Stomach (tissue), 9 donors: ENCODE measurements around the gene EPB41L4B. TPM values are rescaled to one million over a fixed set of nuclear protein-coding genes. Genes with fewer than 3 reads are reported as not detected.

ENCODE experiments used
- DNase-seq, 2 donors: peaks; one replicate each; pipeline versions ENCODE4 v3.0.0 to v3.0.0-alpha.2; 2013 to 2019
- H3K27ac ChIP-seq, 5 donors: fragments of 200-600 bp in 4 of 5; sonication (generic) in 4 of 5; one replicate each; pipeline ENCODE4 v1.5.1; 2013 to 2019; ENCODE audit warnings: mild to moderate bottlenecking in 1 of 5, moderate library complexity in 1 of 5
- H3K27me3 ChIP-seq, 3 donors: fragments of 200-600 bp; sonication (generic); one replicate each; pipeline ENCODE4 v1.5.1; 2017 to 2019; ENCODE audit warnings: mixed run types in 1 of 3
- H3K36me3 ChIP-seq, 4 donors: fragments of 200-600 bp; sonication (generic); 1 replicate in 3 of 4; 2 replicates in 1 of 4; pipeline ENCODE4 v1.5.1; 2016 to 2019
- H3K4me1 ChIP-seq, 4 donors: fragments of 200-600 bp; sonication (generic); one replicate each; pipeline ENCODE4 v1.5.1; 2016 to 2019
- H3K4me3 ChIP-seq, 4 donors: fragments of 200-600 bp; sonication (generic) in 3 of 4; one replicate each; pipeline ENCODE4 v1.5.1; 2016 to 2019; ENCODE audit warnings: mild to moderate bottlenecking in 1 of 4
- H3K9me3 ChIP-seq, 4 donors: fragments of 200-600 bp; sonication (generic); one replicate each; pipeline ENCODE4 v1.5.1; 2016 to 2019
- EP300 ChIP-seq: sonication (generic); formaldehyde crosslinking; IDR thresholded peaks from one replicate; pipeline ENCODE4 v1.6.1; 2017; ENCODE audit warnings: antibody characterized with exemption
- POLR2A ChIP-seq, 4 donors: fragments of 450-650 bp; IDR thresholded peaks; one replicate each; pipeline ENCODE4 v1.6.1; 2016; ENCODE audit warnings: antibody characterized with exemption in 4 of 4, control low read depth in 2 of 4, mild to moderate bottlenecking in 1 of 4, moderate library complexity in 1 of 4
- POLR2AphosphoS5 ChIP-seq, 3 donors: sonication (generic); formaldehyde crosslinking; IDR thresholded peaks; one replicate each; pipeline ENCODE4 v1.6.1; 2016; ENCODE audit warnings: antibody characterized with exemption in 3 of 3
- WGBS, 5 donors: extraction: QIAGEN DNeasy Blood & Tissue Kit in 3 of 5; methylation state at CpG; one replicate each; pipeline versions ENCODE4 v1.1.5 to v1.1.7; 2013 to 2018; 5-methylcytosine and 5-hydroxymethylcytosine counted together
- intact Hi-C: fragments of 100-400 bp; cut with DNase I; formaldehyde crosslinking; loops from one replicate; pipeline ENCODE4 v1.15.1; 2023; ENCODE audit warnings: low total_unique reads
- polyA plus RNA-seq, 3 donors: library from polyadenylated mRNA; stranded (reverse); fragments of 200-250 nt; gene quantifications; one replicate each; pipeline ENCODE4 v1.2.3, GENCODE V29; 2013
- total RNA-seq, 5 donors: library from RNA; depleted of rRNA; stranded (reverse); fragments of >200 nt; gene quantifications; one replicate each; pipeline versions ENCODE4 v1.1.0 to v1.2.3, GENCODE V29; 2014 to 2016
- TF ChIP-seq, protein P1 (sequence below), 7 experiments: fragments of 450-650 bp in 4 of 7; fragments of 200-600 bp in 3 of 7; sonication (generic) in 3 of 7; IDR thresholded peaks; one replicate each; pipeline ENCODE4 v1.5.1; 2016 to 2019; ENCODE audit warnings: antibody characterized with exemption in 7 of 7, control low read depth in 2 of 7, mild to moderate bottlenecking in 1 of 7
- donor health status: healthy with polysubstance abuse.
- donor health status: Bipolar disorder and iron deficiency.
- donor health status: healthy.

Gene EPB41L4B
- total and polyA plus RNA-seq, 8 donors: 9.2 to 52.4 (median 24.4) TPM

DNA sequence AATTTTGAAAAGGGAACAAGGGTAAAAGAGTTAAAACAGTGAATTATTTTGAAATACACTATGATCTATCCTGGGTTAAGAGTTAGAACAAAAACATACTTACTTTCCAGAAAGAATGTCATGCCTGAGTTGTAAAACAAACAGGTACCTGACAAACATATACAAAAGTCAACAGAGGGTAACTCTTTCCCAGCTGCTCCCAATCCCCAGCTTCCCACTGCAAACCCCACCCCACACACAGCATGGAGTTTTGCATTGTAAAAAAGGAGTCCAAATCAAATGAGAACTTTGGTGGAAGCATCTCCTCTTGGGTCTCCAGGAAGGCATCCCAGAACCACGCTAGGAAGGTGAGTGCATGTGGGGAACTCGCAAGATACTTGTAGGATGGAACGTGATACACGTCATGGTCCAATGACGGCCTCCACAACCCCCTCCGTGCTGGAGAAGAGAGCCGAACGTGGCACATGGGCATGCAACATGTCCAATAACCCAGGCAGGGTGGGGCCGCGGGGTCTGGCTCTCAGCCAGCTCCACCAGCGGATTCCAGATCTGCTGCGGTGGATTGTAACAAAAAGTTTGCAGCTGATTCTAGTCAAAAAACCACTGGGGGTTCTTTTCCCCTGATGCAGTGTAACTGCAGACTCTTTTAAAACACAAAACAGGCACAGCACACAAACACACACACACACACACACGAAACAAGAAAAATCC, 55.8 kb downstream of the EPB41L4B start:
- 29 to 57% (median 40%) methylated on average over 13 of the region's 13 CpGs for WGBS, 5 donors
- no peak overlapping the region for H3K4me3 ChIP-seq

DNA sequence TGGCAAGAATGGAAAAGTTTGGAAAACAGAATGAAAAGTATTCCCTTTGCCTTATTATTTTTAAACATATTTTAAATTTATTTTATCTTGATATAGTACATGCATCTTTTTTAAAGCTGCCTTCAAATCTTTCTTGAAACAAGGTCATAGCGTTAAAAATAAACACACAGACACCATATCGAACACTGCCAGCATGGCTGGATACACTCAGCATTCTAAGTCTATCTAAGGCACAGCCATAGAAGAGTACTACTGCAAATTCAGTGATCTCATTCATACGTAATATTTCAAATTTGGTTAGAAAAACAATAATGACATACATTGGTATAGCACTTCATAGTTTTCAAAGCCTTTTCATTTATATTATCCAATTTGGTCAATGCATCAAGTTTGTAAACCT, 57.5 kb downstream of the EPB41L4B start:
- 84 to 93% (median 90%) methylated on average over 3 of the region's 3 CpGs for WGBS, 5 donors
- Histone ChIP-seq H3K27me3 (no peaks in the 10 kb centered on the region), H3K27ac (no peak overlapping the region), H3K4me3 (no peak overlapping the region), H3K9me3 (no peaks in the 10 kb centered on the region), H3K4me1 (peaks cover 0 to 12% (median 6%) of the 10 kb centered on the region in 4 donors), H3K36me3 (peaks cover 0 to 5% (median 0%) of the 10 kb centered on the region in 4 donors)
- TF ChIP-seq EP300 (no peak), POLR2A (IDR thresholded peaks at IDR 0.05) (no peak), POLR2AphosphoS5 (IDR thresholded peaks at IDR 0.05) (no peak)
- TF ChIP-seq, protein P1, sequence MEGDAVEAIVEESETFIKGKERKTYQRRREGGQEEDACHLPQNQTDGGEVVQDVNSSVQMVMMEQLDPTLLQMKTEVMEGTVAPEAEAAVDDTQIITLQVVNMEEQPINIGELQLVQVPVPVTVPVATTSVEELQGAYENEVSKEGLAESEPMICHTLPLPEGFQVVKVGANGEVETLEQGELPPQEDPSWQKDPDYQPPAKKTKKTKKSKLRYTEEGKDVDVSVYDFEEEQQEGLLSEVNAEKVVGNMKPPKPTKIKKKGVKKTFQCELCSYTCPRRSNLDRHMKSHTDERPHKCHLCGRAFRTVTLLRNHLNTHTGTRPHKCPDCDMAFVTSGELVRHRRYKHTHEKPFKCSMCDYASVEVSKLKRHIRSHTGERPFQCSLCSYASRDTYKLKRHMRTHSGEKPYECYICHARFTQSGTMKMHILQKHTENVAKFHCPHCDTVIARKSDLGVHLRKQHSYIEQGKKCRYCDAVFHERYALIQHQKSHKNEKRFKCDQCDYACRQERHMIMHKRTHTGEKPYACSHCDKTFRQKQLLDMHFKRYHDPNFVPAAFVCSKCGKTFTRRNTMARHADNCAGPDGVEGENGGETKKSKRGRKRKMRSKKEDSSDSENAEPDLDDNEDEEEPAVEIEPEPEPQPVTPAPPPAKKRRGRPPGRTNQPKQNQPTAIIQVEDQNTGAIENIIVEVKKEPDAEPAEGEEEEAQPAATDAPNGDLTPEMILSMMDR (IDR thresholded peaks at IDR 0.05): no peak
- DNase-seq: no peak
- intact Hi-C loops: no loop called here

More for the DNA sequence above, 55.8 kb downstream of the EPB41L4B start:
- intact Hi-C loops: no loop called here
- TF ChIP-seq POLR2AphosphoS5 (IDR thresholded peaks at IDR 0.05): no peak
- TF ChIP-seq POLR2A (IDR thresholded peaks at IDR 0.05): no peak
- no peak for TF ChIP-seq EP300
- TF ChIP-seq, protein P1 (IDR thresholded peaks at IDR 0.05): no peak
- DNase-seq: peak; percentile 55 to 71
- H3K4me1 ChIP-seq: peaks cover 0 to 12% (median 6%) of the 10 kb centered on the region in 4 donors
- H3K36me3 ChIP-seq: peaks cover 0 to 5% (median 0%) of the 10 kb centered on the region in 4 donors
- H3K27me3 ChIP-seq: no peaks in the 10 kb centered on the region
- H3K9me3 ChIP-seq: no peaks in the 10 kb centered on the region
- no peak overlapping the region for H3K27ac ChIP-seq

DNA sequence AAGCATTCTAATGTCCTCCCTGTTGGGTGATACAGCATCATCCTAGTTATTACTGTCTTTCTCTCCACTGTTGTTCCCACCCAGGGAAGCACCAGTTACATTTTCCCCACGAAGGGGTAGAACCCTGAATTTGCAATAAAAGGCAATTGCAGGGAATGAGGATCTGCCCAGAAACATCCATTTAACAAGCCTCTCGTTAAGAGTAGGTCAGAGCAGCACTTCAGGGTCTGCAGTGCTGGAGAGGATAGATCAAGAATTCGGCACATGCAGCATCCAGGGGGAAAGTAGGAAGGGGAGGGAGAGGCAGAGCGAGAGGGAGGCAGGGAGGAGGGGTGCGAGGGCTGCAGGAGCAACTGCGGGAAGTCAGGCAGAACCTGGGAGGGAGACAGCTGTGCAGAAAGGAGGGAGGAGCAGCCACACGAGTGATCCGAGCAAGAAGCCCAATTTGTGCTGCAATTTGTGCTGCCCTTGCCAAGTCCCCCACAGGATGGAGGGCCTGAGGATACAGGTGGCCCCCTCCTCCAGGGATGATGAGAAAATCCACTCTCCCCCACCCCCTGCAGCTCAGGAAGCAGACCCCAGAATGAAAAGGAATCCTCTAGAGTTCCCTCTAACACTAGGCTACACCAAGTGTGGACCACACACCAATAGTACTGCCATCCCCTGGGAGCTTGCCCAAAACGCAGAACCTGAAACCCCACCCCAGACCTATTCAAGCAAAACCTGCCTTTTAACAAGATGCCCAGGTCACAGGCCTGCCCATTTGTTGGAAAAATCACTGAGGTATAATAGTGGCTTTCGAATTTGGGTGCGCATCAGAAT, 62.2 kb downstream of the EPB41L4B start:
- no peak overlapping the region for H3K27ac ChIP-seq
- TF ChIP-seq POLR2AphosphoS5 (IDR thresholded peaks at IDR 0.05) (no peak), POLR2A (IDR thresholded peaks at IDR 0.05) (no peak), EP300 (no peak)
- TF ChIP-seq, protein P1 (IDR thresholded peaks at IDR 0.05): no peak
- H3K9me3 ChIP-seq: no peaks in the 10 kb centered on the region
- DNase-seq: peak in 1 of 2 donors; percentile 55
- peaks cover 0 to 16% (median 12%) of the 10 kb centered on the region in 4 donors for H3K4me1 ChIP-seq
- H3K4me3 ChIP-seq: no peak overlapping the region
- H3K27me3 ChIP-seq: no peaks in the 10 kb centered on the region
- WGBS, 5 donors: 51 to 71% (median 63%) methylated on average over 11 of the region's 11 CpGs
- H3K36me3 ChIP-seq: peaks cover 0 to 4% (median 0%) of the 10 kb centered on the region in 4 donors
- intact Hi-C loops: no loop called here

- 90 to 95% (median 93%) methylated on average over 10 of the region's 10 CpGs for WGBS, 5 donors
- intact Hi-C loops: no loop called here
- peaks cover 0 to 4% (median 0%) of the 10 kb centered on the region in 4 donors for H3K36me3 ChIP-seq
- peaks cover 14 to 38% (median 33%) of the 10 kb centered on the region in 4 donors for H3K4me1 ChIP-seq
- TF ChIP-seq POLR2AphosphoS5 (IDR thresholded peaks at IDR 0.05): no peak
- TF ChIP-seq, protein P1 (IDR thresholded peaks at IDR 0.05): no peak
- TF ChIP-seq POLR2A (IDR thresholded peaks at IDR 0.05): no peak
- no peak for TF ChIP-seq EP300
- no peaks in the 10 kb centered on the region for H3K27me3 ChIP-seq
- no peak overlapping the region for H3K4me3 ChIP-seq
- DNase-seq: no peak
- no peak overlapping the region for H3K27ac ChIP-seq
- no peaks in the 10 kb centered on the region for H3K9me3 ChIP-seq
Measured at GRCh38 chr9:109256336-109256735, 64.5 kb downstream of the EPB41L4B start.
